Colon (tissue), 2 donors: ENCODE measurements around the gene CRACR2A.

Source experiments
- FAIRE-seq: peaks from 2 replicates; lab custom pipeline; 2012; peaks lifted over from hg19 to GRCh38; lab: Jason Lieb, UNC
- donor health status: control.
- donor health status: control.

Gene CRACR2A

DNA sequence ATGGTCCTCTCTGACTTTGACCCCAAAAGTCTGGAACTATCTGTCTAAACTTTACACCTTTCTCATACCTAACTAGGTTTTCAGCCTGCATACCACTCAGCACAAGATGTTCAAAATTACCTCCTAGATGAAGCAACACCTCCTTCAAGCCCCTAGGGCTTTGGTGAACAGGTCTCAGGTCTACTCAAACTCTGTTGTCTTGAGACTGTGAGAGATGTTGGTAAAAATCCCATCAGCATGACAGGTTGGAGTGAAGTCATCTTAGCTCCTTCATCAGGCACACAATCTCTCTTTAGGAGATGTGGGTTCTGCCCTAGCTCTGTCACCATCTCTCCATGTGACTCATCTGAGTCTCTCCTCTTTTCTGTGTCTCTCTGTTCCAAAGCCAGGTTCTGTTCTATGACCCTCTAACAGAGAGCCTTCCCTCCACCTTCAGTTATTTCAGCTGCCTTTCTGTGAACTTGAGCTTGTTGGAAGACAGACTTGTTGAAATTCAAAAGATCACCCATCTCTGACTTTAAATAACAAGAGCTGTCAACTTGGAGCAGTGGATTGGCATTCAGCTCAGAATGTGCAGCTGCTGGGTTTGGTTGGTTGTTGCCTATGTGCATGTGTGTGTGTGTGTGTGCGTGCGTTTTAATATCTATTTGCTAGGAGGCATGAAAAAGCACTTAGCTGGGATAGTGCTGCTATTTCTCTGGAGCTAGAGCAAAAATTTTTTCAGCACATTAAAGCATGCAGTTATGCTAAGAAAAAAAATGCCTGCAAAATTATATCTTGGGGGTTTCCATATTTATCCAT, 130.7 kb downstream of the CRACR2A start:
- no peak for FAIRE-seq

- FAIRE-seq, result no peak
These were observed 132.1 kb downstream of the CRACR2A start for GRCh38 chr12:3620856-3621255.

DNA sequence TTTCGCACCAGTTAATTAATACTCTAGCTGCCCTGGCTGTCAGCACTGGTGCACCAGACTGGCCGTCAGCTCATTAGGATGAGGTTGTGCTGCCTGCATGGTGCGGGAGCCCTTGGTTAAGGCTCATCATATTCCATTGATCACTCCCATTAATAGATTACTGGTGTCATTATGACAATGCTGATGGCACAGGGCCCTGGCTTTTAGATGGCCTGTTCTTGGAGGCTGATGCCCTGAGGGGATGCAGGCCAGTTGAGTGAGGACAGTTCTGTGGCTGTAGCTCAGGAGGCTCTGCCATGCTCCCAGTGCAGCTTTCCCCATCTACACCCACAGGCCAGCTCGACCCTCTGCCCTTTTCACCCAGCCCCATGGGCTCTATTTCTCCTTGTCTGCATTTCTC, 135.3 kb downstream of the CRACR2A start:
- FAIRE-seq, result no peak

- no peak for FAIRE-seq
These were observed 137.0 kb downstream of the CRACR2A start for GRCh38 chr12:3615862-3616261.

DNA sequence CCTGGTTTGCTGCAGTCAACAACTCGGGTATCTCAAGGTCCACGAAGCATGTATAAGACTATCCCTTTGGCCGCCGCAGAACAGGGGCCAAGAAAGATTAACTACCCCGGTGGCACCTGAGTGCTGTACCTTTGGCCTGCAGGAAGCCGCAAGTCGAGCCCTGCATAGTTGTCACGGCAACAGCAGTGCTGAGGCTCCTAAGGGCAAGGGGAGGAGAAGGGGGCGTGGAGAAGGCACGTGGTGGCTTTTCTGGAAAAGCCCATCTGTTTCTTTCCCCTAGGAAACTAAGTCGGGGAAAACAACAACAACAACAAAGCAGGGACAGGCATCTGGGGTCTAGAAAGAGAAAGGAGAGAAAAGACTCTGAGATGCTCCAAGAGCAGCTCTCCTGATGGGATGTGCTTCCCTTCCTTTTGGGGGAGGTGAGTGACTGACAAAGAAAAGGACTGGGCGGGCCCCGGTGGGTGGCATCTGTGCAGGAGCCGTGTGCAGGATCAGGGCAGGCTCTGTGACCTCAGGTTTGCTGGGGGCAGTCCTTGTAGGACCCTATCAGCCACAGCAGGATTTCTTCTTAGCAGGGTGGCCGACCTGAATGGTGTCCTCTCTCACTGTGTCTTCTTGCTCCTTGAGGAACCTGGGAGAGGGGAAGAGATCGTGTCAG, 138.0 kb downstream of the CRACR2A start:
- no peak for FAIRE-seq

- FAIRE-seq, result no peak
These were observed 139.1 kb downstream of the CRACR2A start for GRCh38 chr12:3613641-3614395.

GRCh38 chr12:3611860-3612703, 140.8 kb downstream of the CRACR2A start:
- no peak for FAIRE-seq

DNA sequence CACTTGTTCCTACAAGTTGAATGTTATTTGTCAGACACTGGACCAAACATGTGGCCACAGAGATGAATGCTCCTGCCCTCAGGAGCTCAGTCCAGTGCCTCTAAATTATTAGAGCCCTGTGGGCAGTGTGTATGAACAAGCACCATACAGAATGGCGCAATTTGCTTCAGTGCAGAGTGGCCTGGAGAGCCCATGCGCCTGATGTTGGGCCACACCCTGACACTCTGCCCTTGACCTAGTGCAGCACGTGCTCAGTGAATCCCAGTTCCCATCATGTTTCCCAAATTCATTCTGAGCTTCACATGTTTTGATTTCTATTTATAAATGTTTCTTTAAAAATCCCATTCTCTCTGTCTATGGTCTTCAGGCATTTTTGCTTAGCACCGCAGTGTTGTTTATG, 145.1 kb downstream of the CRACR2A start:
- FAIRE-seq, result no peak

DNA sequence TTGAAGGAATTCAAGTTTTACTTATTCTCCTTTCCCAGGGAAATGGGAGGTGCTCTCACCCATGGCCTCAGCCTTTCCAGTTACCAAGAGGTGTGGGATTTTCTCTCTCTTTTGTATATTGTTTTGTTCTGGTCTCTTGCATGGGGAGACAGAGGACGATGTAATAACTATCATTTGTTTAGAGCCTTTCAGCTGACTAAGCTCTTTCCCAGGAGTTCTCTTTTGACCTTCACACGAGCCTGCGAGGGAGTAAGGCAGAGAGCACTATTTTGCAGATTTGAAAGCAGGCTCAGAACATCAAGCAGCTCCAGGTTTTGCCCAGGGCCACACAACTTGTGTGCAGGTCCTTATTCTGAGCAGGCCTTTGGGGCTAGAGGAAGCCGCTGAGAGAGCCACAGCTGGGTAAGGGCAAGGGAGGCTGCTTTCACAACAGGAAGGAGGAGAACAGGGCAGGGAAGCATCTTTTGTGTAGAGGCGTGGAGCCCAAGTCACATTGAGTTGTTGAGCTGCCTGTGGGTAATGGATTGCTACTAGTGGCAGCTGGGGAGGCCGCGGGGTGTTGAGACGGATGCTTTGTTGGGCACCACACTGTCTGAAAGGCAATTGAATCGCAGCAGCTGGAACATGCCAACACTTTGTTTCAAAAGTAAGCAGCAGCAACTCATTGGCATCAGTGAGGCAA, 145.7 kb downstream of the CRACR2A start:
- no peak for FAIRE-seq

- no peak for FAIRE-seq
These were observed 146.8 kb downstream of the CRACR2A start for GRCh38 chr12:3606128-3606527.

DNA sequence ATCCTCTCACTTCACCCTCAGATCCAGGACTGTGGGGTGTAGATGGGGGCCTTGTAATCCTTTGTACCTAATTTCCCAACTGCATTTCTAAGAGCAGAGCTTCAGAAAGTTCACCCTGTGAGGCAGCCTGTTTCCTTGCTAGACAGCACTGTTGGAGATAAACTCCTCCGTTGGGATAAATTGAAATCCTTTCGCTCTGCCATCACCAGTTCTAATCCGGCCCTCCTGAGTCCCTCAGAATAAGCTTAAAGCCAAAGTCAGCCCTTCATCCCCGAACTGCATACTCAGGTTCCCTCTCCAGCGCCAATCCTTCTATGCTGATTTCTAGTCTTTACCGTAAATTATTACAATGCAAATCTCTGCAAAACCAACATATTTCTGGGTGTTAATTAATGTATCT, 147.2 kb downstream of the CRACR2A start:
- FAIRE-seq, result no peak

- FAIRE-seq, result no peak
These were observed 147.9 kb downstream of the CRACR2A start for GRCh38 chr12:3604748-3605586.

GRCh38 chr12:3604286-3604685, 148.6 kb downstream of the CRACR2A start:
- FAIRE-seq, result no peak

- no peak for FAIRE-seq
These were observed 149.3 kb downstream of the CRACR2A start for GRCh38 chr12:3603576-3603975.

DNA sequence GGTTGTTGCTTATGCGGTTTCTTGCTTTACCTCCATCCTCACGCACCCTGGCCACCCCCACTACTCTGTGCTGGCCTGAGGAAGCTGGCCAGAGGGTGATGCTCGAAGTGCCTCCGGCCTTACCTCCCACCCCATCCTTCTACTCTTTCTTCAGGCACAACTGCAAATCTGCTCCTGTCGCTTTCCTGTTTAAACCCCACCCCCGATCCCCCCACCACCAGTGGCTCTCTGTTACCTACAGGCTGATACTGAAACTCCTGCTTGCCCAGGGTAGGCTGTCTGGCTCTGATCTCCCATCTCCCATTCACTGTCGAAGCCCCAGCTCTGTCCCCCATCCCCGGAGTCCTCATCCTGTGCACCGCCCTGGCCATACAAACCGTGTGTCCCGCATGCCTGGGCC, 150.4 kb downstream of the CRACR2A start:
- no peak for FAIRE-seq

- FAIRE-seq, result no peak
These were observed 151.3 kb downstream of the CRACR2A start for GRCh38 chr12:3601461-3602150.

DNA sequence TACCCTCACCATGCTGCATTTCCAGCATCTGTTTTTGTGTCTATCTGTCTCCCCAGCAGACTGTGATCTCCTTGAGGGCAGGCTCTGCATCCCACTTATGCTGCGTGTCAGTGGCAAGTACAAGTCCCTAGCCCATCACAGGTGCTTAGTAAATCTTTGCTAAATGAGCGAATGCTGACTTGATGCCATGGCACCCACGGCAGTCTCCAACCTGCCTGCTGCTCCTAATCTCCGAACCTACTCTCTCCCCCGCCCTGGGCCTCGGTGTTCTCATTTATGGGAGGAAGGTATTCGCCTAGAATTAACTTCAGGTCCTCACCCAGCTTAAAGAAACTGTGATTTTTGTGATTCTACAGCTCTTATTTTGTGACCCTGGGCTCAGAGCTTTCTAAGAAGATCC, 152.0 kb downstream of the CRACR2A start:
- no peak for FAIRE-seq

- no peak for FAIRE-seq
These were observed 152.7 kb downstream of the CRACR2A start for GRCh38 chr12:3600039-3600720.
